Measurements from ENCODE around the gene TEPSIN.

TEPSIN gene

DNA sequence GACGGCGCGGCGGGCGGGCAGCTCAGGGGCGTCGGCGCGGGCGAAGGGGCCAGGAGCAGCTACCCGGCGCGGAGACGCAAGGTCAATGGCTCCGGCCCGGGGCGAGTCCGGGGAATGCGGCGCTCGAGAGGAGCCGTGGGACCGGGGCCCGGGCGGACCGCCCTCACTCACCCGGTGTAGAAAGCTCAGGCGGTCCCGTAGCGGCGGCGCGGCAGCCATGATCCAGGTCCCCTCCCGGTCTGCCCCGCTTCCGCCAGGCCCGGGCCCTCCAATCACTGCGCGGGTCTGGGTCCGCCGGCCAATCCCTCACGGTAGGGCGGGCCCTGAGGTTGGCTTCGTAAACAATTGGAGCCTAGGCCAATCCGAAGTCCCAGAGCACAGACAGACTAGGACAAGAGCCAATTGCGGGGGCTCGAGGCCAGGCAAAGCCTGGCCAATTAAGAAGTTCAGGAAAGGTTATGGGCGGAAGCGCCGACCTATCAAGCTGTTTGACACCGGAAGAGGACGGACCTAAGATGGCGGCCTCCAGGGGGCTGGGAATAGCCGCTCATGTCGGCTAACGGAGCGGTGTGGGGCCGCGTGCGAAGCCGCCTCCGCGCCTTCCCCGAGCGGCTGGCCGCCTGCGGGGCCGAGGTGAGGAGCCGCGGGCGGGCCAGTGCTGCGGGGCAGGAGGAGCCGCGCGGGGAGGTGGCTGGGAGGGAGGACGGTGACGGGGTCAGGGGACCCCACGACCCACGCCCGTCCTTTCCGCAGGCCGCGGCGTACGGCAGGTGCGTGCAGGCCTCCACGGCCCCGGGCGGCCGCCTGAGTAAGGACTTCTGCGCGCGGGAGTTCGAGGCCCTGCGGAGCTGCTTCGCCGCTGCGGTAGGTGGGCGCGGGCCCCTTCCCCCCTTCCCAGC lies at the start of gene TEPSIN, which contains the start of gene NDUFAF8:
TSS of gene TEPSIN (minus strand) at position 241 of the 899 bp plus-strand sequence. CDS start at position 219, 22 bp downstream.
TSS of gene NDUFAF8 (plus strand) at position 504 of the 899 bp plus-strand sequence. CDS start at position 550, 46 bp downstream.
- peak; percentile 99 to 100 for DNase-seq

DNA sequence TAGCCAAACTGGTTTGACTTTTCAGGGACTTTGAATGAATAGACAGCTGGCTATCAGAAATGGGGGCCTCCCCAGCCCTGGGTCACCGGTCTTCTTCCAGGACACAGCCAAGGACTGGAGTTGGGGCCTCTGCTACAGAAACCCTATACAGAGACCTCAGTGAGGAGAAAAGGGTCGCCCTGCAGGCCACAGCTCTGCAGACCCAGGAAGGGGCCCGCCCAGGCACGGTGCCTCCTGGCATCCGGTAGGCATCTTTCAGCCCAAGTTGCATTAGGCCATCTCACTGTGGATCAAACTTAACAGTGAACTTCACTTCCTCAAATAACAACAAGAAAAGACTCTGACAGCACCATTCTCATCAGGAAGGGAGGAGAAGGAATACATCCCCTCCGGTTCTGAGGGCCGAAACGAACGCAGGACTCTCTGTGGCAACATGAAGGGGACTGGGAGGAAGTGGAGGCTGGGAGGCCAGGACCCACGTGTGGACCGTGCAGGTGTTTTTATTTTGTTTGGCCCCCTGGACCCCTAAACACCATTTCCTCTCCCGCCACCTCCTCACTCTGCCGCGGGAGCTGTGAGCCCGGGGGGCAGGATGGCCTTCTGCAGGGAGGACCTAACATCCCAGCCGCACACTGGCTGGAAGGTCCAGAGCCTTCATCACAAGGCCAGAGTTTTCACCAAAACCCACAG lies 49.0 kb upstream of the TEPSIN start:
- DNase-seq: no peak

DNA sequence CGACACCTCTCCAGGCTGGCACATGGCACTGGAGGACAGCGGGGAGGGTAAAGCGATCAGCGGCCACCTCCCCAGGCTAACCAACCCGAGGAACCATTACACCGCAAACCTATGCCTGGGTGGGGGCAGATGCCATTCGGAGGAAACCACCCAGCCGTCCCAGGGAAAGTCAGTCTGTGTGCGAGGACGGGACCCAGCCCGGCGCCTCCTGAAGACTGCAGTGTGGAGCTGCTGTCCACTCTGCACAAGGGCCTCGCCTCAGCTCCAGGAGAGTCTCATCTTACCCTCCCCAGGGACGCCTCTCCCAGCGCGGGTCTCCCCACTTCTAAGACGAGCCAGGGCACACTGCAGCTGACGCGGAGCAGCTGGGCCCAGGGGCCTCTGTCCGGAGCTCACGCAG lies 48.3 kb upstream of the TEPSIN start:
- no peak for DNase-seq

DNA sequence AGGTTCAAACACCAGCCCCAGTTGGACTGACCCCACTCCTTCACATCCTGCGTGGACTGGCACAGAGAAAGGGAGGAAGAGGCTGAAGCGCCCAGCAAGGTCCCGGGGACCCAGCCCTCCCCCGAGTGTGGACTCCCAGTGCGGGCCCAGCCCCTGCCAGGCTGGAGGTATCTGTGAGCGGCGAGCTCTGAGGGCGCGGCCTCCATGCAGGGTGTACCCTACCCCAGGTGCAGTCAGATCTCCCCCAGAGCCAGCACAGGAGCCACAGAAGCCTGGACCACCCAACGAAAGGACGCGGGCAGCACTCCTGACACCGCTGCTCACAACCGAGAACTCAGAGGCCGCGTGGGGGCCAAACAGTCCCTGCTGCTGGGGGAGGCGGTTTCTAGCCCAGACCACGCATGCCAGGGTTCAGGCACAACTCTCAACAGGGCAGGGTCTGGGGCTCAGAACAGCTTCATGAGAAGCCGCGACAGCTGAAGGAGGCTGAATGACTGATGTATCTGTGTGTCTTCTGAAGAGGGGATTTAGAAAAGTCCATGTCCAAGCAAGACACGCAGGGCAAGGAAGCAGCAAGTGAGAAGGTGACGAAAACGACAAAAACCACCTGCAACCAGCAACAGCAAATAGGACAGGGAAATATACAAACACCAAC lies 47.8 kb upstream of the TEPSIN start:
- DNase-seq: no peak

- DNase-seq: no peak
These were observed 47.0 kb upstream of the TEPSIN start for GRCh38 chr17:81285894-81286293.

DNA sequence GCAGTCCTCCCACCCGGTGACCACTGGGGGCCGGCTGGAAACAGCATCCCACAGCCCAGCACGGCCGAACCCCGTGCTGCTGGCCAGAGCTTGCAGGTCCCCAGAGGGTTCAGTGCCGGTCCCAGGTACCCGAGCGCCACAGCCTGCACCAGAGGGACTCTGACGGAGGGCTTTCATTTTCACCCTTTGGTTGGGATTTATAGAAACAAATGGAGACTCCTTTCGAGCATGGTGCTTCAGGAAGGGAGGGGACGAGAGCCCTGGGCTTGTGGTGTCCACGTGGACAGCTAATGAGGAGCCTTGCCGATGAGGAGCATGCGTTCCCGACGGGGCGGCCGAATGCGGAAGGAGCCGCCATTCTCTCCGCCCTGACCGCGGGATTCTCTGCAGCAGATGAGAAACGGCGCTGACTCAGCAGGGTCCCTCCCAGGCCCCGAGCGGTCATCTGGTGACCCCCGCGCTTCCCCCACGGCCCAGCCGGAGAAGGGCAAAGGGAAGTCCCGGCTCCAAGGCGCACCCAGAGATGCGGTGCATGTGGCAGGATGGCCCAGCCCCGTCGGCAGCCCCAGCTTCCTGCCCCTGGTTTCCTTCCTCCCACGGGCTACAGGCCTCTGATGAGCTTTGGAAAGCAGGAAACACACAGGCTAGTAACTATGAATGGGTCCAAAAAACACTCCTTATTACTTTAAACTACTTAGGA lies 46.5 kb upstream of the TEPSIN start:
- peak; percentile 9 to 48 for DNase-seq

DNA sequence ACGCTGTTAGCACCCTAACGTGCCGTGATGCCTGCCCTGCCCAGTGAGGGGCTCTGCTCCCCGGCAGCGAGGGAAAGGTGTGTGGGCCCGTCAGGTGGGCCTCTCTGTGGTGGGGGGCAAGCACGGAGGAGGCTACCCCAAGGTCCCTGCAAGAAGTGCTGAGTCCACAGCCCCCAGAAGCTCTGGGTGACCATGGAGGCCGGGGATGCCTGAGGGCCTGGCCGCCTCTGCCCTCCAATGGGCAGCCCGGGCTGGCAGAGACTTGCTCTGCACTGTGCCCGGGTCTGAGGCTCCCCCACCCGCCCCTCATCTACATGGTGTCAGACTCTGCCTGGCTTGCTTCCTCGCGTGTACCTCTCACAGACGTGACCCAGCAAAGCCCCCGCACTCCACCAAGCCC lies 44.0 kb upstream of the TEPSIN start:
- DNase-seq: no peak

DNA sequence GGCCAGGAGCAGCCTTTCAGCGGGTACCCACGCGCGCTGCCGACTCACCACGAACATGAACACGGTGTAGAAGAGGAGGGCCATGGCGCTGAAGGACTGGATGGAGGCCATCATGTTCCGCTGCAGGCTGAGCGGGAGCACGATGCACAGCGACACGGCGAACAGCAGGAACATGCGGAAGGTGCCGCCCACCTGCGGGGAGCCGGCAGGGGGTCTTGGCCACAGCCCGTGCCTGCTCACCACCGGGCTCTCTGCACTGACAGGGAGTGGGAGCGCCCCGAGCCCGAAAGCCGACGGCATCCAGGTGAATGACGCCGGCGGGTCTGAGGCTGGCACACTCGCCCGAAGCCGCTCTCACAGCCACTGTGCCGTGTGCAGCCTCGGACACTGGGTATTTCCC lies 43.3 kb upstream of the TEPSIN start:
- DNase-seq: no peak

DNA sequence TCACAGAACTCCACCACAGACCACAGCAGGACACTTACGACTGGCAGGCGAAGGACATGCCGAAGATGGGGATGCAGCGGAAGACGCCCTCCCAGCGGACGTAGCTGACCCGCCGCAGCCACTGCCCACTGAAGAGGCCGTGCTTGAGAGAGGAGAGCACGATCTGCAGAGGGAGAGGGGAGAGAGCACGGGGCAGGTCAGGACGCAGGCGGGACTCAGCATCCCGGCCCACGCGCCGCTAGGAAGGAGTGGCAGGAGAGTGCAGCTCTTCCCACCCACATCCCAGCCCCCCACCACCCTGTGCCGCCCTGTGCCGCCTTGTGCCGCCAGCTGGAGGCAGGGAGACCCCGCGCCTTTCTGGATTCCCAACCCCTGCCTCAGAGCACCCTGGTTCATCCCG lies 41.7 kb upstream of the TEPSIN start:
- no peak for DNase-seq

DNA sequence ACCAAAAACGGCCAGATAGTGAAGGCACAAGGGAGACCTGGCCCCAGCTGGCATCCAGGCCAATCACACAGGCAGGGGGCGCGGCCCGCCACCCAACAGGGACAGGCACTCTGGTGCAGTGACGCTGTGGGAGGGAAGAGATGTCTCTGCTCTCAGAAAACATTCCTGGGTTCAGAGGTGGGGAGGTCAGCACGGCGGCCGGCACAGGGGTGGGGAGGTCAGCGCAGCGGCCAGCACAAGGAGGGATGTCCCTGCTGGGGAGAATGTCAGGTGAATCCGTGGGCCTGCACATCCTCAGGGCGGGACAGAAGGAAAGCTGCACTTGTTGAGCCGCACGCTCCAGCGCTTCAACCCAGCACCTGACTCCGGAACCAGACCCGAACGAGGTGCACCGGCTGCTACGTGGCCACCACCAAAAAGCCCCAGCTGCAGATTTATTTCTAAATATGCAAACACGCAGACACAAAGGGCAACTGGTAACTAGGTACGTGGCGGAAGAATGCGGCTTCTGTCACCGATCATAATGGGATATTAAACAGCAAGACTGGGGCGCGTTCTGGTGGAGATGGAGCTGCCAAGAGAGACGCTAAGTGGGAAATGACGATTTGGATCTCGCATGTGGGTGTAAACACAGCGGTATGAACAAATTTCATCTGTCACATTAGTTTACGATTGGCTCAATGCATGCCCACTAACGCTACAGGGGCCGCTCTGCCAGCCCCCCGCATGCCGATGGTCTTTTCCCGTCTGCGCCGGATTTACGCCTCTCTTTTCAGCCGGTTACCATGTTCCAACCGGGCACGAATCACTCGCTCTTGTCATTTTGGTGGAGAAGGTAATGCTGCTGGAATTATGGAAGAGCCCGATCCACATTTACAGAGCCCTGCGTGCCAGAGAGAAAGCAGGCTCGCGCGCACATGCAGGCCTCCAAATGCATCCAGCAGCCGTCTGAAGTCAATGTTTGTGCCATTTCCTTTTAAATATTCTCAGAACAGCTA lies 40.7 kb upstream of the TEPSIN start:
- DNase-seq: no peak

DNA sequence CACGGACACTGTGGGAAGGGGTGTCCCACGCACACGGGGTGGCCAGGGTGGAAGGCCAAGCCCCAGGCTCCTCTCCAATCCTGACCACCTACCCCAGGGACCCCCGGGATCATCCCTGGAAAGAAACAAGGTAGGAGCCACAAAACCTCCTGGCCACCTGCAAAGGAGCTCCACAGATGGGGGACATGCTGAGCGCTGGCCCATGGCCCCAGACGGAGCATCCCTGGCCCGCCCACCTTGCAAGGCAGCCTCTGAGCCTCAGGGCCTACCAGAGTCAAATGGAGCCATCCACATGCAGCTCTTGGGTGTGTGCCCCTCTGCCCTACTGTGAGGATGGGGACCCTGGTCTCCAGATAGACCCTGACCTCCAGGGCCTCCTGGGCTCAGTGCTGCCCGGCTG lies 40.0 kb upstream of the TEPSIN start:
- DNase-seq: no peak

GRCh38 chr17:81277946-81278693 lies 39.3 kb upstream of the TEPSIN start:
- DNase-seq: no peak

DNA sequence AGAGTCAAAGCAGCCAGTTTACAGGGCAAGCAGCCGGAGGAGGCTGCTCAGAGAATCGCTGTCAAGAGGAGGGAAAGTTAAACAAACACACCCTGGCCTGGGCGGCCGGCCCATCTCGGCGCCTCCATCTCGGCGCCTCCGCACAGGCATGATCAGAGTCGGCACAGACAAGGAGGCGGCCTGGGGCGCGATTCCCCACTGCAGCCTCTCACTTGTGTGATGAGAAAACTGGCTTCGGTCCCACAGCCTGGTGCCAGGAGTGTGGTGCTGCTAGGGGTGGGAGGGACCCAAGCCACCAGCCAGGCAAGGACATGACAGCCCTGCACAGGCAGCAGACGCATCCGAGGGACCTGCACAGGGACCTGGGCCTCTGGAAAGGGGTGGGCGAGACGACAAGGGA lies 38.6 kb upstream of the TEPSIN start:
- peak in 1 of 2 donors; percentile 21 for DNase-seq

DNA sequence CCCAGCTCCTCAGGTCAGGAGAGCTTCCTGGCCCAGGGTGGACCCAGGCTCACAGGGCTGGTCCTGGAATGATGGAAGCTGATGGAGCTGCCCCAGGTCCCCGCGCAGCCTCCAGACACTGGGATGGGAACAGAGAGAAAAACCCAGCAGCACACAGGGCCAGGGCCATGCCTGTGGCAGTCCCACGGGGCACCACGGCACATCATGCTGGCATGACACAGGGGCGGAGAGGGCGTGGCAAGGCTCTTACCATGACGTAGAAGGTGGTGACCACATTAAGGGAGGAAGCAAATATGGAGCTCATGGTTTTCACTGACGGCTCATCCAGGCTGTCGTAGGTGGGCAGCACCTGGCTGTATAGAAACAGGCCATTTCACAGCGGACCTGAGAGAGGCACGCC lies 37.9 kb upstream of the TEPSIN start:
- DNase-seq: no peak

- DNase-seq: no peak
These were observed 35.6 kb upstream of the TEPSIN start for GRCh38 chr17:81274471-81274855.

- no peak for DNase-seq
These were observed 35.0 kb upstream of the TEPSIN start for GRCh38 chr17:81273698-81274470.

GRCh38 chr17:81272616-81273015 lies 33.8 kb upstream of the TEPSIN start:
- no peak for DNase-seq

- DNase-seq: no peak
These were observed 32.4 kb upstream of the TEPSIN start for GRCh38 chr17:81271226-81271625.

DNA sequence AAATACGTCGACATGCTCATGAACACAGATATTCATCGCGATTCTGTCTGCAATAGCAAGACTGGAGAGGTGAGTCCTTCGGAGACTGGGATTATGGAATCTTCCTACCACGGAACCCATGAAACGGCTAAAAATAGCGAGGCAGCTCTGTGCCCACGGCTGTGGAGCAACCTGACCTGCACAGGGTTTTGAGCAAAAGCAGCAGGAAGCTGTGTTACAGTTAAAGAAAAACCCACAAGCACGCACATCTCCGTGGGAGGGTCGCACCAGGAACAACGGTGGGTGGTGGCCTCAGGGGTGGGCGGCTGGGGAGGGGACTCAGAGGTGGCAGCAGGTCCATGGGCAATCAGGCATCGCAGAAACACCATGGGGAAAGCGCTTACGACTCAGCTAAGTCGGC lies 31.4 kb upstream of the TEPSIN start:
- DNase-seq: no peak

All from hippocampal formation (tissue), 2 donors.